IPS DF 19.7 (cell line): Measurements from ENCODE around the gene SERPINE3.

Source experiments
- DNase-seq: peaks from one replicate; pipeline ENCODE4 v3.0.0-alpha.2; 2013; ENCODE audit warnings: low read depth, low spot score

SERPINE3 gene

DNA sequence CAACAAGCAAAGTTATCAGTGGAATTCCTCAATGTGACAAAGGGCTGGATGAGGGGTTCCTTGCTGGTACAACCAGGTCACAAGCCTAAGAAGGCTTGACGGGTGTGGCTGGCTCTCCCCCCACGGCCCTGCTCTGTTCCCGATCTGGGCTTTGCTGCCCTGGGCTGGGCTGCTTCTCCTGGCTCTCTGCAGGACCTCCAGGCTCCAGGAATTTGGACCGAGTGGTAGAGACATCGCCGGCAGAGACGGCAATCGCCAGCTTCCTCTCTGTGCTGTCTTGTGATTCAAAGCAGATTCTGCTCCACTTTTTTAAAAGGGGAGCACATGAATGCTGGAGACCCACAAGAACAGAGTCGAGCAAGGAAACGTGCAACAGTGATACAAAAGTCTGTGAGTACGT is at the start of gene SERPINE3:
Gene SERPINE3, plus strand, starts transcription at position 338 of the 400 bp plus-strand sequence. CDS start 1,401 bp downstream, outside the sequence.
- no peak for DNase-seq

DNA sequence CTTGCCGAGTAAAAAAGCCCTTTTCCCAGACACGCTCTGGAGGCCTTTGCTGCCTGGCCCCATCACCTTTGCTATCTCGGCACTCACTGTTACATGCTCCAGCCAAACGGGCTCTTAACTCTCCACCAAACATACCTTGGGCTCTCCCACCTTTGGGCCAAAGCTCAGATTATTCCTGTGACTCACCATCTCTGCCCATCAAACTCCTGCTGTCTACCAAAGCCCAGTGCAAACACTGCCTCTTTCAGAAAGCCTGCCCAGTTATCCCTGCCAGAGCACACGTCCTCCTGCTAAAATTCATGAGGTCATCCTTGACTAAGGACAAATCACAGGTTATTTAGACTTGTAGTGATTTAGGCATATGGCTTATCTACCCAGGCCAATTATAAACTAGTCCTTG is 48.1 kb upstream of the SERPINE3 start:
- DNase-seq = no peak

DNA sequence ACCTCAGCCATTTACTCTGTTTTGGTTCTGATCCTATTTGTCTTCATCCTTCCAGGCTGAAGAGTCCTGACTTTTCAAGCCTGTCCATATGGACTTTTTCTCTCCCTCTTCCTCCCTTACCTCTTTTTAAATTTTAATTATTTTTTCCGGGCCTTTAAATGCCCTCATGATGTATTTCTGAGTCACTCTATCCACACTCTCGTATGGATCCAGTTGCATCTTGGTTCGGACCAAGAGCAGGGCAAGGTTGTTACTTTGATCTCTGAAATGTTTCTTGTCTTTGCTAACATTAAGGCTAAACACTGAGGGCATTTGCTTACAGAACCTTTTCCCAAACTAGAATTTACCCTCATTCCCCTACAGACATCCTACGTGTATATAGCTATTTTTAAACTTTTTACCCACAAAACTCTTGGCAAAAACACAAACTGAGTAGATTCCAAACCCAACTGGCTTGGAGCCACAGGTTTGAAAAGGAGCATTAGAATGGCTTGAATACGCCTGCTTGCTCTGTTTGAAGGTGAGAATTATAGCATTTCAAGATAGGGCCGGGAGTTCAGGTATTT is 47.4 kb upstream of the SERPINE3 start:
- DNase-seq = no peak

DNA sequence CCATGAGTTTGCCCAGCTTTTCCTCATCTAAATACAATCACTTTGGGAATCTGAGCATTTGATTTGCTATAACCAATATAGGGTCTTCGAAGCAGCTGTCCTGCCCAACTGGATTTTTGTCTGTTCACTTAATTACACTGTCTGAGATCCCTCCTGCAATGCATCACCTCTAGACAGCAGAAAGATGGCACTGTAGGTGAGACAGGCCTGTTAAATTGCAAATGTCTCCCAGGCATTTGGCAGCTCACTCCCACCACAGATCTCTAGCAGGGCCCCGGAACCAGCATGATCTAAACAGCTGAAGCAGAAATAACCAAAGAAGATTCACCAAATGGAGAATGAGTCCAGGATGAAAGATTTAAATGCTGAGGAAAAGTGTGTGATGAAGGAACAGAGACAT is 41.9 kb upstream of the SERPINE3 start:
- no peak for DNase-seq

DNA sequence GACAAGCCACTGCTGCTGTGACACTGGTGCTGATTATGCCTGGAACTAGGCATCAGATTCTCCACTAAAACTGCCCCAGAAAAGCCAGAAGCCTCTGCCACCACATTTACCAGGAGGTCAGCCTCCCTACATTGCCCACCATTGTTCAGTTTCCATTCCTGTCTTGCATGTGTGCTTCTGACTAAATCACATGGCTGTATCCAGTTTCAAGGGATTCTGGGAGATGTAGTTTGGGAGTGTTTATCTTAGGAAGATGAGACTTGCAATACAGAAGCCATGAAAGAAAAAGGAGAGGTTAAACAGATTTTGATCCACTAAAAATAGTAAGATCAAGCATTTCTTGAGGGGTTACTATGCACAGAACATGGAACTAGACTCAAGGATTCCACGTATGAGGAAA is 40.7 kb upstream of the SERPINE3 start:
- no peak for DNase-seq

DNA sequence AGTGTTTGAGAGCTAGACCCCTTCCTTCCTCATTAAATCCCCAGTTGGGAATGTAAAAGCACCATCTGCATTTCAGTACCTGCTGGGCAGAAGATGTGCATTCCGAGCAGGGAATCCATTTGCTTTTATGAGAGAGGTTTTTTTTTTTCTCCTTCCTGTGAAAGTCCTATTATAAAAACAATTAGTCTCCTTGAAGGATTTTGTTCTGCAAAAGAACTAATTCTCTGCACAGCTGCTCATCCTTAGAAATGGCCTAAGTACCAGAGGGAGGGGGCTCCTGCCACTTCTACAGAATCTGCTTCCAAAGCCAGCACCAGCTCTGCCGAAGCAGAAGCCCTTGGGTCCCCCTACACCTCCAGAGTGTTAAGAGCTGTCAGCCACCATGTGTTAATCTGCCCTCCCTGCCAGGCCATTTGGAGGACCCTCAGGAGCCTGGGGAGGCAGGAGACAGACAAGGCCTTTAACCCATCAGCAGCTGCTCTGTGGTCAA is 36.4 kb upstream of the SERPINE3 start:
- peak; percentile 90 for DNase-seq

DNA sequence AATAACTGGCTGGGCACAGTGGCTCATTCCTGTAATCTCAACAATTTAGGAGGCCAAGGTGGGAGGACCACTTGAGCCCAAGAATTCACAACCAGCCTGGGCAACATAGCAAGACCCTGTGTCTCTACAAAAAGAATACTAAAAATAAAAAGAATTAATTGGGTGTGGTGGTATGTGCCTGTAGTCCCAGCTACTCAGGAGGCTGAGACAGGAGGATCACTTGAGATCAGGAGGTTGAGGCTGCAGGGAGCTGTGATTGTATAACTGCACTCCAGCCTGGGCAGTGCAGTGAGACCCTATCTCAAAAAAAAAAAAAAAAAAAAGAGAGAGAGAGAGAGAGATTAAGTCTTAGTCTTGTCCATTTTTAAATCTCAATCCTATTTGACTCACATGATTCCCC is 35.6 kb upstream of the SERPINE3 start:
- no peak for DNase-seq

DNA sequence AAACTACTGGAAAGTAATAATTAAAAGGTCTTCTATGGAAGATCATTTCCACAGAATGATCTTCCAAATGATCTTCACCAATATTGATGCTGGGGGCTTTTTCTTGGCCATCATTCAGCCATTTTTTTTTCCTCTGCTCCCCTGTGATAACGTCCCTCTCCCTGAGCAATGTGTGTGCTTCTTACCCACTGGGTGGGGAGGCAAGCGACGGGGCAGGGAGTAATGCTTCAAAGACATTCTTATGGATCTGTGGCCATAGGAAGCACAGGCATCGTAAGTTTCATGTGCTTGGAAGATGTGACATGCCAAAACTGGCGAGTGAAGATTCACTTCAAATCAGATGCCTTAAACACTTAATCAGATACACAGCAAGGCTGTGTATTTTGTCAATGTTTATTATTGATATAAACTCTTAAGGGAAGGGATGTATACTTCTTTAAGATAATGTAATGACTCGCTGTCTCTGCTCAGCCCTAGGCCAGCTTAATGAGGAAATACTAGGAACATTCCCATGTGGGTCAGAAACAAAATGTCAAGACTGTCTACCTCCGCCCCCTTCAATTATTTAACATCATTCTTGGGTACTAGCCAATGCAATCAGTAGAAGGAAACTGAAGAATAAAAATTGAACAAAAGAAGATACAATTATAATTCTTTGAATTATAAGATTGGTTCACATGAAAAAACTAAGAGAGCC is 34.1 kb upstream of the SERPINE3 start:
- no peak for DNase-seq

- no peak for DNase-seq
Observed at GRCh38 chr13:51308781-51309180, 30.7 kb upstream of the SERPINE3 start.

DNA sequence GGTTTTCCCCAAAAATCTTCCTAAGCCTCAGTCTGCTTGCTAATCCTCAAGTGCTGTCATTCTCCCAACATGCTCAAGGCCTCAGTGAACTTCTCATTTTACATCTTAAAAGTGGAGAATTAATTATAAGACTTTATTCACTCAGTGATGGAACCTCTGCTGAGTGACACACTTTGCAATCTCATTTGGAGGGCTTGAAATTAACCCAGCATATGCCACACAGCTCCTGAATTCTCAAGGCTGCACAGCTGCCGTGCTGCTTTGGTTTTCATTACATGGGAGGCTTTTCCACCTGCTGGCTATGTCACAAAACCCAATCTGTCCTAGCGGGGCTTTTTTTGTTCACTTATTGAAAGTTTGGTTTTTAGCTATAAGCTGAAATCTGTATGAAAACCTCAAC is 28.3 kb upstream of the SERPINE3 start:
- DNase-seq = no peak

- no peak for DNase-seq
Observed at GRCh38 chr13:51311957-51312520, 27.5 kb upstream of the SERPINE3 start.

GRCh38 chr13:51313619-51314018 is 25.9 kb upstream of the SERPINE3 start:
- DNase-seq = no peak

DNA sequence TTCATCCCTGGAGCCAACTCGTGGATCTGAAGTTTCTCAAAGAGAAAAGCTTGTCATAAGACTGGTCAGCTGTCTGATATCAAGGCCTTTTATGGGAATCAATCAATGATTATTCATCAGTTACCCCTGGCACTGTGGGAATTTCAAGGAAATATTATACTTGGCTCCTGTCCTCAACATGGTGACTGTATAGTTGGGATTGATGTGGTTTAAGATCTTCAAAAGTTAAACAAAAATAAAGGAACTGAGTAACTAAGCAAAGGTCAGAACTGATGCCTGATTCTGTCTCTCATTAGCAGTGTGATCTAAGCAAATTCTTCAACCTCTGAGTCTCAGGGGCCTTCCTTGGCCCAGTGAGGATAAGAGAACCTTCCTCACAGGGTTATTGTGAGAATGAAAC is 22.2 kb upstream of the SERPINE3 start:
- no peak for DNase-seq

DNA sequence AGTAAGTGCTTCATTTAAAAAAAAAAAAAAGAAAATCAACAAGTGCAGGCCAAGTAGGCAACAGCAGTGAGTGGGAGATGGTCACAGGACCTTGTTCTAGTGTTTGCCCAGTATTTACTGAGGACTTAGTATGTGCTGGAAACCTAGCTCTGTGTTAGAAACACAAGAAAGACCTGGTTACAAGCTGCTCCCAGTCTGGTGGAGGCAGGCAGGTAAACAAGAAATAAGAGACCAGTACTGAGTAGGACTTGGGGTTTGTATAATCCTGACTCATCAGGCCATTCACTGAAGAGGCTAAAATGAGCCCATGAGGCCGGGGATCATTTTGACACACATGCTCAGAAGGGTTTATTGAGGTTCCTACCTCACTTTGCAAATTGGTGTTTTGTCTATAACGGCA is 21.5 kb upstream of the SERPINE3 start:
- no peak for DNase-seq

- no peak for DNase-seq
Observed at GRCh38 chr13:51318876-51319275, 20.6 kb upstream of the SERPINE3 start.

- DNase-seq = no peak
Observed at GRCh38 chr13:51321836-51322235, 17.7 kb upstream of the SERPINE3 start.

- DNase-seq = no peak
Observed at GRCh38 chr13:51322826-51323225, 16.7 kb upstream of the SERPINE3 start.

DNA sequence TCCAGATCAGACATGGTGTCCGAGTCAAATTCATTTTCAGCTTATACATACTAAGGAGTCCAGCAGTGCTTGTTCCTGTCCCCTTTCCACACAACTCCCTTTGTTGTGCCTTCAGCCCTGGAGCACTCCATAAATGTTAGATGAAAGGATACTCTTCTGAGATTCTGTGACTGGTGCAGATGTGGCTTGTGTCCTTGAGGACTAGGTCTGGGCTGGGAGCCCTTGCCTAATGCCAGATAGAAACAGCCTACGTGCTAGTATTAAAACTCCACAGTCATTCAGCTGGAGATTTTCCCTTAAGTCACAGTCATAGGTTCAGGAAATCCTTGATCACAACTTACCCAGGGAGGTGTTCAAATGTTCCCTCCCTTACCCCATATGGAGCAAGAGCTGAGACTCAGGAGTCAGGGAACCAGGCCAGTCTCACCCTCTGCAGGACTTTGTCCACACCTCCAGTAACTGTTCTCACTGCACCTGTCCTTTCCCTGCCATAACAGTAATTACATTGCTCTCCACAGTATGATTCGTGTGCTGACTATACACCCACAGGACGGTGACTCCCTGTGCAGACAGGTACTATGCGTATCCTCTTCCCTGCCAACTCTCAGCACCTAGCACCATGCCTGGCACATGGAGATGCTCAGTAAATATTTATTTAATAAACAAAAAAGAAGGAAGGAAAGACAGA is 15.5 kb upstream of the SERPINE3 start:
- DNase-seq = no peak

DNA sequence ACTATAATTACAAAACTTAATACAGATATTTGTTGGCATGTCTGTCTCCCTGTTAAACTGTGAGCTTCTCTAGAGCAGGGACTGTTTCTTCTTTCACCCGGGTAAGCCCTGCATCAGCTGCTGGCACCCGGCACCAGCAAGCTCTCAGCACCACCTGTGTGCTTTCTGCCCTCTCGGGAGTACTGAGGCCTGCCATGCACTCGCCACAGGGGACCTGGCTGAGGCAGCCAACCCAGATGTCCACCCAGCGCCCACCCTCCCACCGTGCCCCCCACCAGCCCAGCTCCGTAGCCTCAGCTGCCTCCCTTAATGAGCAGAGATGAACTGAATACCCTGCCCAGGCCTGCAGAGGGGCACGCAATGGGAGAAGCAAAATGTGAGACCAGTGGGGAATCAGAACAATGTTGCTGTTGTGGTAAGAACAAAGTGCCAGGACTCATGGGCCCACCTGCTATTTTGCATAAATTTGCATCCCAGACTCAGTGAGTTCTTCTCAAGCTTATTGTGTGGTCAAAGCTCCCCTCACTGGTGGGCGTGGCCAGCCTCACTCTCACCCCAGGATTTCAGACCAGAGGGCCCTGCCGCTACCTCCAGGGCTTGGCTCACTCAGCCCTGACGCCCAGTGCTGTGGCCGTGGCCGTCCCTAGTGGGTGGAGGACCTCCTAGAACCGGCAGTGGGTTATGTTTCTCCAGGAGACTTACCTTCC is 14.6 kb upstream of the SERPINE3 start:
- peak; percentile 45 for DNase-seq

DNA sequence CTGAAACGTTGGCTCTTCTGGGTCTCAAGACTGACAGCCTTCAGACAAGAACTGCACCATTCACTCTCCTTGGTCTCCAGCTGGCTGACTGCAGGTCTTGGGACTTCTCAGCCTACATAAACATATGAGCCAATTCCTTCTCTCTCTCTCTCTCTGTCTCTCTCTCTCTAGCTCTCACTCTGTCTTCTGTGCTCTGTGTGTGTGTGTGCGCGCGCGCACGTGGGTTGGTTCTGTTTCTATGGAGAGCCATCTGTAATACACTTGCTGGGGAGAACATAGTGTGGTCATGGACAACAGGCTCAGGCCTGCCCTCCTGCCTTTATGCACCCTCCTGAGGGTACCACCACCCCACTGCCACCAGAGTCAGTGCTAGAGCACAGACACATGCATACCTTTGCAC is 13.7 kb upstream of the SERPINE3 start:
- DNase-seq = no peak

DNA sequence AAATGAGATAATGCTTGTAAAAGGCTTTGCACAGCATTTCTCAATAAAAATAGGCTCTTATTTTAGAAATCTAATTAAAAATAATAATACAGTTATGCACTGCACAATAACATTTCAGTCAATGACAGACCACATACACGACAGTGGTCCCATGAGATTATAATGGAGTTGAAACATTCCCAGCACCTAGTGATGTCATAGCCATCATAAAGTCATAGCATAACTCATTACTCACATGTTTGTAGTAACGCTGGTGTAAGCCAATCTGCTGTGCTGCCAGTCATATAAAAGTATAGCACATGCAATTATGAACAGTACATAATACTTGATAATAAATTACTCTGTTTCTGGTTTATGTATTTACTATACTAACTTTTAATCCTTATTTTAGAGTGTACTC is 12.7 kb upstream of the SERPINE3 start:
- no peak for DNase-seq

DNA sequence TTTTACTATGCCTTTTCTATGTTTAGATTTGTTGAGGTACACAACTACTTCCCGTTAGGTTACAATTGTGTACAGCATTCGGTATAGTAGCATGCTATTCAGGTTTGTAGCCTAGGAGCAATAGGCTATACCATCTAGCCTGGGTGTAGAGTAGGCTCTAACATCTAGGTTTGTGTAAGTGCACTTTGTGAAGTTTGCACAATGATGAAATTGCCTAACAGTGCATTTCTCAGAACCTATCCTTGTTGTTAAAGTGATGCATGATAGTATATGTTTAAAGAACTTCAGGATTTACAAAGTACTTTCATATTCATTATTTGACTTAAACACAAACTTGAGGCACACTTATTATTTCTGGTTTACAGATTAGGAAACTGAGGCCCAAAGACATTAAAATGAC is 11.5 kb upstream of the SERPINE3 start:
- no peak for DNase-seq
